ENCODE results near the gene DERL3. TPM values are rescaled to one million over a fixed set of nuclear protein-coding genes. Genes with fewer than 3 reads are reported as not detected.

DERL3 gene
- total and polyA plus RNA-seq, 2 experiments from 2014 or later: 0.73 to 1.2 TPM

- H3K27me3 ChIP-seq (replicated peaks; ENCODE audit: insufficient read depth): no peaks in the 10 kb centered on the region
- peaks cover 6% of the 10 kb centered on the region; the same call in 1 of the 2 replicates for H3K4me1 ChIP-seq (ENCODE audit: insufficient read depth)
- peaks cover 16% of the 10 kb centered on the region for H3K36me3 ChIP-seq (ENCODE audit: low read depth)
- in situ Hi-C loops (cut with MboI): no loop called here
- no peak overlapping the region for H3K27ac ChIP-seq
- no peak overlapping the region for H3K9ac ChIP-seq
- H3K9me2 ChIP-seq (ENCODE audit: insufficient read depth): no peaks in the 10 kb centered on the region
- H4K20me1 ChIP-seq (ENCODE audit: insufficient read depth): no peaks in the 10 kb centered on the region
- no peaks in the 10 kb centered on the region for H3K79me2 ChIP-seq (ENCODE audit: insufficient read depth)
- 98 to 99% methylated on average over 4 of the region's 4 CpGs for WGBS, 2 experiments (ENCODE audit: low coverage in 1 of 2, low lambda C conversion rate in 2 of 2, missing lambda C conversion rate in 2 of 2)
- H3K4me3 ChIP-seq: no peak overlapping the region
- no peaks in the 10 kb centered on the region for H3K9me3 ChIP-seq (ENCODE audit: low read depth)
- no peaks in the 10 kb centered on the region for H3F3A ChIP-seq (ENCODE audit: insufficient read depth)
- no peak overlapping the region for H2AFZ ChIP-seq
- no peak for TF ChIP-seq EZH2phosphoT487 (IDR thresholded peaks at IDR 0.05; ENCODE audit: insufficient read depth, low read depth)
- TF ChIP-seq EZH2 (IDR thresholded peaks at IDR 0.05; ENCODE audit: insufficient read depth, poor library complexity, severe bottlenecking): no peak
- no peak overlapping the region for H3K4me2 ChIP-seq (ENCODE audit: unreplicated experiment)
- DNase-seq: no peak
These were observed 26.4 kb downstream of the DERL3 start for GRCh38 chr22:23812378-23812777.

GRCh38 chr22:23806837-23807236 lies 32.0 kb downstream of the DERL3 start:
- Histone ChIP-seq H3K4me3 (no peak overlapping the region), H3K4me2 (ENCODE audit: unreplicated experiment) (no peak overlapping the region), H4K20me1 (ENCODE audit: insufficient read depth) (no peaks in the 10 kb centered on the region), H3K79me2 (ENCODE audit: insufficient read depth) (no peaks in the 10 kb centered on the region), H3K9me2 (ENCODE audit: insufficient read depth) (no peaks in the 10 kb centered on the region), H3F3A (ENCODE audit: insufficient read depth) (no peaks in the 10 kb centered on the region), H2AFZ (no peak overlapping the region), H3K27ac (no peak overlapping the region), H3K9me3 (ENCODE audit: low read depth) (no peaks in the 10 kb centered on the region), H3K9ac (no peak overlapping the region), H3K36me3 (ENCODE audit: low read depth) (peaks cover 18% of the 10 kb centered on the region), H3K27me3 (replicated peaks; ENCODE audit: insufficient read depth) (no peaks in the 10 kb centered on the region), H3K4me1 (ENCODE audit: insufficient read depth) (no peaks in the 10 kb centered on the region)
- WGBS, 2 experiments (ENCODE audit: low coverage in 1 of 2, low lambda C conversion rate in 2 of 2, missing lambda C conversion rate in 2 of 2): 83 to 85% methylated on average over 1 of the region's 1 CpG
- DNase-seq: no peak
- in situ Hi-C loops (cut with MboI): no loop called here
- TF ChIP-seq EZH2 (IDR thresholded peaks at IDR 0.05; ENCODE audit: insufficient read depth, poor library complexity, severe bottlenecking): no peak

- Histone ChIP-seq H3K36me3 (ENCODE audit: low read depth) (peaks cover 18% of the 10 kb centered on the region; the same call in 1 of the 2 replicates), H3K79me2 (ENCODE audit: insufficient read depth) (no peaks in the 10 kb centered on the region), H2AFZ (no peak overlapping the region), H3K27me3 (replicated peaks; ENCODE audit: insufficient read depth) (no peaks in the 10 kb centered on the region), H3K27ac (no peak overlapping the region), H3K4me1 (ENCODE audit: insufficient read depth) (no peaks in the 10 kb centered on the region), H3K9ac (no peak overlapping the region), H3K4me2 (ENCODE audit: unreplicated experiment) (no peak overlapping the region), H3K9me2 (ENCODE audit: insufficient read depth) (no peaks in the 10 kb centered on the region), H3F3A (ENCODE audit: insufficient read depth) (no peaks in the 10 kb centered on the region), H4K20me1 (ENCODE audit: insufficient read depth) (no peaks in the 10 kb centered on the region), H3K4me3 (no peak overlapping the region), H3K9me3 (ENCODE audit: low read depth) (no peaks in the 10 kb centered on the region)
- in situ Hi-C loops (cut with MboI): no loop called here
- 87% methylated on average over 12 of the region's 12 CpGs for WGBS, 2 experiments (ENCODE audit: low coverage in 1 of 2, low lambda C conversion rate in 2 of 2, missing lambda C conversion rate in 2 of 2)
- no peak for DNase-seq
- no peak for TF ChIP-seq EZH2 (IDR thresholded peaks at IDR 0.05; ENCODE audit: insufficient read depth, poor library complexity, severe bottlenecking)
- TF ChIP-seq EZH2phosphoT487 (IDR thresholded peaks at IDR 0.05; ENCODE audit: insufficient read depth, low read depth): no peak
These were observed 34.0 kb downstream of the DERL3 start for GRCh38 chr22:23804781-23805291.

- no peaks in the 10 kb centered on the region for H3K9me2 ChIP-seq (ENCODE audit: insufficient read depth)
- no peak for DNase-seq
- H3K4me1 ChIP-seq (ENCODE audit: insufficient read depth): no peaks in the 10 kb centered on the region
- no peaks in the 10 kb centered on the region for H3K79me2 ChIP-seq (ENCODE audit: insufficient read depth)
- TF ChIP-seq EZH2phosphoT487 (IDR thresholded peaks at IDR 0.05; ENCODE audit: insufficient read depth, low read depth) (no peak), EZH2 (IDR thresholded peaks at IDR 0.05; ENCODE audit: insufficient read depth, poor library complexity, severe bottlenecking) (no peak)
- no peak overlapping the region for H3K4me3 ChIP-seq
- no peak overlapping the region for H3K27ac ChIP-seq
- H3F3A ChIP-seq (ENCODE audit: insufficient read depth): no peaks in the 10 kb centered on the region
- H4K20me1 ChIP-seq (ENCODE audit: insufficient read depth): no peaks in the 10 kb centered on the region
- WGBS, 2 experiments (ENCODE audit: low coverage in 1 of 2, low lambda C conversion rate in 2 of 2, missing lambda C conversion rate in 2 of 2): 82 to 84% methylated on average over 20 to 21 of the region's 21 CpGs
- no peak overlapping the region for H3K9ac ChIP-seq
- peaks cover 18% of the 10 kb centered on the region; the same call in 1 of the 2 replicates for H3K36me3 ChIP-seq (ENCODE audit: low read depth)
- H3K27me3 ChIP-seq (replicated peaks; ENCODE audit: insufficient read depth): no peaks in the 10 kb centered on the region
- H3K9me3 ChIP-seq (ENCODE audit: low read depth): no peaks in the 10 kb centered on the region
- H3K4me2 ChIP-seq (ENCODE audit: unreplicated experiment): no peak overlapping the region
- in situ Hi-C loops (cut with MboI): no loop called here
- no peak overlapping the region for H2AFZ ChIP-seq
These were observed 35.6 kb downstream of the DERL3 start for GRCh38 chr22:23803001-23803819.

Measured in GM23248 (cell line).